ENCODE results near the gene EIF3A.

- TF ChIP-seq POLR2A (IDR thresholded peaks at IDR 0.05; ENCODE audit: low read depth, low read length): no peak
- no peak for TF ChIP-seq POLR2AphosphoS5 (IDR thresholded peaks at IDR 0.05; ENCODE audit: low read depth, low read length)
These were observed 30.8 kb downstream of the EIF3A start for GRCh38 chr10:119049777-119050176.

Measured in GM12892 (cell line).